Neural crest cell (in vitro differentiated cells): ENCODE data around the gene PER2. TPM values are rescaled to one million over a fixed set of nuclear protein-coding genes. Genes with fewer than 3 reads are reported as not detected.

Source experiments
- DNase-seq: peaks from one replicate; pipeline ENCODE4 v3.0.0; 2021; ENCODE audit warnings: low read depth, mixed read lengths, low spot score
- H3K27ac Mint-ChIP-seq: one replicate; pipeline ENCODE4 v1.8.0; 2021; ENCODE audit warnings: mild to moderate bottlenecking, mixed read lengths; ENCODE audit not compliant: unreplicated experiment
- H3K27me3 Mint-ChIP-seq: 2 replicates; pipeline ENCODE4 v1.8.0; 2021; ENCODE audit warnings: low read depth, mild to moderate bottlenecking, mixed read lengths
- H3K36me3 Mint-ChIP-seq: 2 replicates; pipeline ENCODE4 v1.8.0; 2021; ENCODE audit warnings: low read depth, mild to moderate bottlenecking, mixed read lengths
- H3K4me1 Mint-ChIP-seq: 2 replicates; pipeline ENCODE4 v1.8.0; 2021; ENCODE audit warnings: mixed read lengths
- H3K4me3 Mint-ChIP-seq: one replicate; pipeline ENCODE4 v1.8.0; 2021; ENCODE audit warnings: mild to moderate bottlenecking, mixed read lengths
- H3K9me3 Mint-ChIP-seq: 2 replicates; pipeline ENCODE4 v1.8.0; 2021; ENCODE audit warnings: mixed read lengths
- total RNA-seq: library from RNA; stranded (reverse); gene quantifications from 2 replicates; pipeline ENCODE4 v1.2.1, GENCODE V29; 2021
- TF ChIP-seq, protein P1 (sequence below): fragments of 200-600 bp; sonication (generic); conservative IDR thresholded peaks from 2 replicates; pipeline ENCODE4 v1.5.0; 2021; ENCODE audit warnings: antibody characterized with exemption, mild to moderate bottlenecking

The PER2 gene
- total RNA-seq, 1 donor from 2014 or later = 8.6 TPM

DNA sequence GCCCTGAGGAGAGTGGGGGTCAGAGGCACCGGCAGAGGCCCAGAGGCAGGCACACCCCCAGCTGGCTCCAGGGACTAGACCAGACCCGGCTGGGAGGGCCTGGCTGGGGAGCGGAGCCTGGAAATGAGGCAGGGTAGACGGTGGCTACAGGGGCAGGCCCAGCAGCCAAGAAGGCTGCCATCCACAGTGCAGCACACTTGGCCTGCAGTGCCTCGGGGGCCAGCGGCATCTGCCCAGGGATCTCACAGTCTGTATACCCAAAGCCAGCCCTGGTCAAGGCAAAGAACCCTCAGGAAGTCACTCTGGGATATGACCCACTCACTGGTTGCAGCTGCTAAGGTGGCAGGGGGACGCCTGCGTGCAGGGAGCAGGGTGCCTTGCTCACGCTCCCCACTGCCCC lies 17.8 kb downstream of the PER2 start:
- no peak overlapping the region for H3K4me3 Mint-ChIP-seq

DNA sequence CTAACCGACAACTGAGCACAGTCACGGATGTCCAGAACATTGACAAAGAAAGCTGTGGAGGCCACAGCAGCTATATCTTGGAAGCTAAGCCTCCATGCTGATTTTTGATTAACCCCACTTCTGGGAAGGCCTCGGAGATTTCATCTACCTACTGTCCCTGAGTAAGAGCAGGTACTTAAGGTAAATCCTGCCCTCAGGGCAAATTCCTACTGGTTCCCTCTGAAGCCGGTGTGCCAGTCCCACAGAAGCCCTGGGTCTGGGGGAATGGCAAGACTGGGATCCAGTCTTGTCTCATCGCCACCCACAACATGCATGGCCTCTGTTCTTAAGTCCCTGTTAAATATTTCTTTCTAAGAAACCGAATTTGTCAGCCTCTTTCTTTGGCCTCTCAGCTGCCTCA lies 18.7 kb downstream of the PER2 start:
- no peak overlapping the region for H3K4me3 Mint-ChIP-seq
- peaks cover 6% of the 10 kb centered on the region for H3K36me3 Mint-ChIP-seq
- no peak overlapping the region for H3K27ac Mint-ChIP-seq
- TF ChIP-seq, protein P1, sequence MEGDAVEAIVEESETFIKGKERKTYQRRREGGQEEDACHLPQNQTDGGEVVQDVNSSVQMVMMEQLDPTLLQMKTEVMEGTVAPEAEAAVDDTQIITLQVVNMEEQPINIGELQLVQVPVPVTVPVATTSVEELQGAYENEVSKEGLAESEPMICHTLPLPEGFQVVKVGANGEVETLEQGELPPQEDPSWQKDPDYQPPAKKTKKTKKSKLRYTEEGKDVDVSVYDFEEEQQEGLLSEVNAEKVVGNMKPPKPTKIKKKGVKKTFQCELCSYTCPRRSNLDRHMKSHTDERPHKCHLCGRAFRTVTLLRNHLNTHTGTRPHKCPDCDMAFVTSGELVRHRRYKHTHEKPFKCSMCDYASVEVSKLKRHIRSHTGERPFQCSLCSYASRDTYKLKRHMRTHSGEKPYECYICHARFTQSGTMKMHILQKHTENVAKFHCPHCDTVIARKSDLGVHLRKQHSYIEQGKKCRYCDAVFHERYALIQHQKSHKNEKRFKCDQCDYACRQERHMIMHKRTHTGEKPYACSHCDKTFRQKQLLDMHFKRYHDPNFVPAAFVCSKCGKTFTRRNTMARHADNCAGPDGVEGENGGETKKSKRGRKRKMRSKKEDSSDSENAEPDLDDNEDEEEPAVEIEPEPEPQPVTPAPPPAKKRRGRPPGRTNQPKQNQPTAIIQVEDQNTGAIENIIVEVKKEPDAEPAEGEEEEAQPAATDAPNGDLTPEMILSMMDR = no peak
- H3K9me3 Mint-ChIP-seq = no peaks in the 10 kb centered on the region
- H3K27me3 Mint-ChIP-seq = no peaks in the 10 kb centered on the region
- DNase-seq = no peak
- no peaks in the 10 kb centered on the region for H3K4me1 Mint-ChIP-seq

More for the DNA sequence above, 17.8 kb downstream of the PER2 start:
- no peak overlapping the region for H3K27ac Mint-ChIP-seq
- peaks cover 6% of the 10 kb centered on the region for H3K36me3 Mint-ChIP-seq
- no peaks in the 10 kb centered on the region for H3K4me1 Mint-ChIP-seq
- TF ChIP-seq, protein P1 = no peak
- no peak for DNase-seq
- no peaks in the 10 kb centered on the region for H3K9me3 Mint-ChIP-seq
- no peaks in the 10 kb centered on the region for H3K27me3 Mint-ChIP-seq

DNA sequence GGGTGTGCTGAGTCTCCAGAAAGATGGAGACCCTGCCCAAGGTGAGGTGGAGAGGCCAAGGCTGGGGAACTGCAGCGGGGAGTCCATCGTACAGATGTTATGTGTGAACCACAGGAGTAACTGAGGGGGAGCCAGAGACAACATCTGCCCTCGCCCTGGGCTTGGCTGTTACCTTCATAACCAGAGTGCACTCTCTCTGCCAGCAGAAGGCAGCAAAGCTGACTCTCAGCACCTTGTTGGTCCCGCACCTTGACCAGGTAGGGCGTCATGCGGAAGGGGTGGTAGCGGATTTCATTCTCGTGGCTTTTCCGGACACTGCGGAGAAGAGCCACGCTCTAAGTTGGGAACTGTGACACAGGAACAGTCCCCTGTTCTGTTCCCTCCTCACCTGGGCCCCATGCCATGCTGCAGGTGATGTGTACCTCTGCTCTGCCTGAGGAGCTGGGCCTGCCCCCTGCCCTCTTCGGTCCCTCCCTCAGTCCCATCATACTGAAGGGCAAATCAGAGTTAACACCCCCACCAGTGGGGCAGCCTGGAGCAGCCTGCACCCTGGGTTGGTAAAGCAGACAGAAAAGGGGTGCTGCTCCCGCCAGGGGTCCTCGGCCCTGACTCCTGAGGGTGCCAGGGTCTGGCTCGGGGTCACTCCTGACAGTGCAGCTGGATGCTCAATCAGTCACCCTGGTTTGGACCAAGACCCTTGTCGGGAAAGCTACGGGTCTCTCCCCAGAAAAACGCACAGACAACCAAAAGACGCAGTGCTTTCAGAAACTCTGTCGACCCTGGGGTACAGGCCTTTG lies 20.3 kb downstream of the PER2 start:
- H3K27ac Mint-ChIP-seq = no peak overlapping the region
- H3K27me3 Mint-ChIP-seq = no peaks in the 10 kb centered on the region
- no peak overlapping the region for H3K4me3 Mint-ChIP-seq
- TF ChIP-seq, protein P1 = no peak
- H3K9me3 Mint-ChIP-seq = no peaks in the 10 kb centered on the region
- peaks cover 7% of the 10 kb centered on the region for H3K4me1 Mint-ChIP-seq
- H3K36me3 Mint-ChIP-seq = peaks cover 4% of the 10 kb centered on the region
- DNase-seq = no peak

DNA sequence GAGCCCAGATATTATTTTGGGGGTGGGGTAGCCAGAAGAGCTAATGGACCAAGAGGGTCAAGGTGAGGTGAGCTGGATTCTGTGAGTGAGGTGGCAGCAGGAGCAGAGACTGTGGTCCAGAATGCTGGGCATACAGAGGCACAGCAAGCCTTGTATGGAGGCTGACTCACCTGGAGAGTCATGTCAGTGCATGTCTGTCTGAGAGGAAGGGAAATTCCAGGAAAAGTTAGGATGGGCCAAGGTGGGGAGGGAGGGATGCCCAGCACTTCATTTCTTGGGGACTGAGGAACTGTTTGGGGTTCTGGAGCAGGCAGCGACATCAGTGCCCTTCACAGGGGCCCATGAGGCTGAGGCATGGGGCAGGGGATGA lies 21.1 kb downstream of the PER2 start:
- no peaks in the 10 kb centered on the region for H3K9me3 Mint-ChIP-seq
- peaks cover 2% of the 10 kb centered on the region for H3K36me3 Mint-ChIP-seq
- no peak for DNase-seq
- H3K4me3 Mint-ChIP-seq = no peak overlapping the region
- TF ChIP-seq, protein P1 = no peak
- H3K4me1 Mint-ChIP-seq = peaks cover 11% of the 10 kb centered on the region
- no peak overlapping the region for H3K27ac Mint-ChIP-seq
- H3K27me3 Mint-ChIP-seq = no peaks in the 10 kb centered on the region

DNA sequence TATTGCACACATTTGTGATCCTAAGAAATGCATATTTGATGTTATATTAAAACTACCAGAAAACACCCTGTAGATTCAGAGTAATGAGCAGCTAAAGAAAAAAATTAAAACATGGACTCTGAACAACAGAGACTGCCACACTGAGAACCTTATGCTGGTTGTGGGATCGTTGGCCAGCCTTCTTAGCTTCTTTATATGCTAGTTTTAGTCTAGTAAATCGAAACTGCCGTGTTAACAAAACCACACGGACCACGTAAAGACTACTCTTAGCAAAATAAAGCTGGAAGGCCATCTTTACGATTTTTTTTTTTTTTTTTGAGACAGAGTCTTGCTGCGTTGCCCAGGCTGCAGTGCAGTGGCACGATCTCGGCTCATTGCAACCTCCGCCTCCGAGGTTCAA lies 22.8 kb downstream of the PER2 start:
- no peak overlapping the region for H3K4me3 Mint-ChIP-seq
- TF ChIP-seq, protein P1 = no peak
- H3K4me1 Mint-ChIP-seq = peaks cover 16% of the 10 kb centered on the region
- no peaks in the 10 kb centered on the region for H3K27me3 Mint-ChIP-seq
- no peaks in the 10 kb centered on the region for H3K36me3 Mint-ChIP-seq
- no peak for DNase-seq
- no peak overlapping the region for H3K27ac Mint-ChIP-seq
- H3K9me3 Mint-ChIP-seq = no peaks in the 10 kb centered on the region
